Peyer's patch (tissue), 4 donors: ENCODE results near the gene PEX10.

Experiments used
- CTCF ChIP-seq, 6 experiments: fragments of 450-650 bp in 4 of 6; fragments of 200-600 bp in 2 of 6; sonication (generic) in 1 of 6; IDR thresholded peaks; one replicate each; pipeline ENCODE4 v1.5.1; 2017 to 2019; ENCODE audit warnings: antibody characterized with exemption in 6 of 6, mild to moderate bottlenecking in 3 of 6, moderate library complexity in 1 of 6
- POLR2A ChIP-seq, 2 donors: fragments of 450-650 bp; IDR thresholded peaks; one replicate each; pipeline ENCODE4 v1.5.1; 2017; ENCODE audit warnings: antibody characterized with exemption in 2 of 2, mild to moderate bottlenecking in 2 of 2, moderate library complexity in 2 of 2

DNA sequence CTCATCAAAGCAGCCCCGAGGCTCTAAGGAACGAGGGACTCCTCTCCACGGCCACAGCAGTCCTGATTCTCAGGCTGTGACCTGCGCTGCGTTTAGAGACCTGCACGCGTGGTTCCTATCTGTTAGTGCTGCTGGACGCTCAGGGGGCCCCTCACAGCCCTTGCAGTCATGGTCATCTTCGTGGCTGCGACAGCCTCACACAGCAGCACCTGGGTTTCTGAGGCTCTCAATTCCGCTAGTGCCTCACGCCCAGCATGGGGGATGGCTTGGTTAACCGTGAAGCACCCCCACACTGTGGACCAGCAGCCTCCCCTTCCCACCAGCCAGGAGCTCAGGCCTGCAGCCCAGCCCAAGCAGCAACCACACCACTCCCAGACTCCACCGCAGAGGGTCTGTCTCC, 28.8 kb downstream of the PEX10 start:
- no peak for TF ChIP-seq POLR2A (IDR thresholded peaks at IDR 0.05)
- TF ChIP-seq CTCF (IDR thresholded peaks at IDR 0.05), result no peak
